HG02678 (cell line): ENCODE results near the gene PLEKHN1.
"Not testable (repeated sequence)": the region's sequence is repeated elsewhere in the genome, so short reads cannot be mapped to it uniquely, and the experiment has no call there.

Experiments used
- ATAC-seq: cut with Tn5 transposase; IDR thresholded peaks from one replicate; pipeline ENCODE4 v1.9.1; 2021; ENCODE audit warnings: mild to moderate bottlenecking, moderate library complexity; ENCODE audit not compliant: unreplicated experiment

Gene PLEKHN1

DNA sequence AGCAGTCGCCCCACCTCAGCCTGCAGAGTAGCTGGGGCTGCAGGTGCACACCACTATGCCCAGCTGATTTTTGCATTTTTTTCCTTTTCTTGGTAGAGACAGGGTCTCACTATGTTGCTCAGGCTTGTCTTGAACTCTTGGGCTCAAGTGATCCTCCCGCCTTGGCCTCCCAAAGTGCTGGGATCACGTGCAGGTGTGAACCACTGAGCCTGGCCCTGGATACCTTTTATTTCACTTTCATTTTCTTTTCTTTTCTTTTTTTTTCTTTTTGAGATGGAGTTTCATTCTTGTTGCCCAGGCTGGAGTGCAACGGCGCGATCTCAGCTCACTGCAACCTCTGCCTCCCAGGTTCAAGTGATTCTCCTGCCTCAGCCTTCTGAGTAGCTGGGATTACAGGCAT is 25.0 kb downstream of the PLEKHN1 start:
- not testable (repeated sequence) for ATAC-seq

- ATAC-seq, result no peak
These were observed 25.6 kb downstream of the PLEKHN1 start for GRCh38 chr1:991895-992294.

GRCh38 chr1:992362-992761 is 26.1 kb downstream of the PLEKHN1 start:
- no peak for ATAC-seq

DNA sequence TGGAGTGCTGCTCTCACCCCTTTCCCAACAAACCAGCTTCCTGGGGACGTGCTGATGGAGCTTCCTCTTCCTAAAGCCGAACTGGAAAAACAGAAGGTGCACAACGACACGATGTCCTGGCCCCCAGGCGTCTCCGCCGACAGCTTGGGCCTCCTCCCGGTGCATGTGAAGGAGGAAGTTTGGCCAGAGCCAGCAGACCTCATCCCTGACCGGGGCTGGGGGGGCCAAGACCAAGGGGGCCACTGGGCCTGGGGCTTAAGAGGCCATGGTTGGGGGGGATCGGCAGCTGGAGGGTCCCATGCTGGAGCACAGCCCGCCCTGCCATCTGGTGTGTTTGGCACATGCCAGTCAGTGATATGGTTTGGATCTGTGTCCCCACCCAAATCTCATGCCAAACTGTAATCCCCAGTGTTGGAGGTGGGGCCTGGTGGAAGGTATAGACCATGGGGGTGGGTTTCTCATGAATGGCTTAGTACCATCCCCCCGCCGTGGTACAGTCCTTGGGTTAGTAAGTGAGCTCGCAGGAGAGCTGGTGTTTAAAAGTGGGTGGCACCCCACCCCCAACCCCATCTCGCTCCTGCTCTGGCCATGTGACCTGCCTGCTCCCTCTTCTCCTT is 27.2 kb downstream of the PLEKHN1 start:
- no peak for ATAC-seq

DNA sequence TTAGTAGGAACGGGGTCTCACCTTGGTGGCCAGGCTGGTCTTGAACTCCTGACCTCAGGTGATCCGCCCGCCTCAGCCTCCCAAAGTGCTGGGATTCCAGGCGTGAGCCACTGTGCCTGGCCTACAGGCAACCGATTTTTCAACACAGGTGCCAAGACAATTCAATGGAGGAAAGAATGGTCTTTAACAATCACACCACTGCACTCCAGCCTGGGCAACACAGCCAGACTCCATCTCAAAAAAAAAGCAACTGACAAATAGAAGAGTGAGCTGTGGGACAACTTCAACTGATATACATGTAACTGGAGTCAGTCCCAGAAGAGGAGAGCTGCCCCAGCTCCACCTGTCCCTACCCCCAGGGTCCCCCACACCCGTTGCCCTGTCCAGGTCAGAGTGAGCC is 28.3 kb downstream of the PLEKHN1 start:
- not testable (repeated sequence) for ATAC-seq

DNA sequence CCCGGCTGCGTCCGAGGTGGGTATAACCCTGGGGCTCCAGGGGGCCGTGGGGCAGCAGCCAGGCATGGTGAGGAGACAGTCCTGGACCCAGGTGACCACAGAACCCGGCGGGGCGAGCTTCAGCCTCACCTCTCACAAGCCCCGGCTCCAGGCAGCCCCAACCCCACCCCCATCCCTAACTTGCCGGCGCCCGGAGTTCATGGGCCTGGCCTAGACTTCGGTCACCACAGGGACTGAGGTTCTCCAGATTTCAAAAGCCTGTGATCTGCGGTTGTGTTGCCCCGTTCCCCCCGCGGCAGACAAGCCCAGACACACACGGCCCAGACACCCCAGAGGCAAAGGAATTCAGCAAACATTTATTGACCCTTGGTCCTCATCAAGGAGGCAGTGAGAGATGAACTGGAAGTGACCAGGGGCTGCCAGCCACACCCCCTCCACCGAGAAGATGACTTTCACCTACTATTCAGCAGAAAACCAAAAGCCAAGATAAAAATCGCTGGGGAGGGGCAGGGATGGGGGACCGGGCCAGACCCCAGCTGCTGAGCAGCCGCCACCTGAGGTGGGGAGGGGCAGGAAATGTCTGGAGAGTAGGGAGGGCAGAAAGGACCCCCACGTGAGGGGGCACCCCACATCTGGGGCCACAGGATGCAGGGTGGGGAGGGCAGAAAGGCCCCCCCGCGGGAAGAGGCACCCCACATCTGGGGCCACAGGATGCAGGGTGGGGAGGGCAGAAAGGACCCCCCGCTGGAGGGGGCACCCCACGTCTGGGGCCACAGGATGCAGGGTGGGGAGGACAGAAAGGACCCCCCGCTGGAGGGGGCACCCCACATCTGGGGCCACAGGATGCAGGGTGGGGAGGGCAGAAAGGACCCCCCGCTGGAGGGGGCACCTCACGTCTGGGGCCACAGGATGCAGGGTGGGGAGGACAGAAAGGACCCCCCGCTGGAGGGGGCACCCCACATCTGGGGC is 29.7 kb downstream of the PLEKHN1 start:
- ATAC-seq, result no peak

GRCh38 chr1:996851-997712 is 30.8 kb downstream of the PLEKHN1 start:
- no peak for ATAC-seq

DNA sequence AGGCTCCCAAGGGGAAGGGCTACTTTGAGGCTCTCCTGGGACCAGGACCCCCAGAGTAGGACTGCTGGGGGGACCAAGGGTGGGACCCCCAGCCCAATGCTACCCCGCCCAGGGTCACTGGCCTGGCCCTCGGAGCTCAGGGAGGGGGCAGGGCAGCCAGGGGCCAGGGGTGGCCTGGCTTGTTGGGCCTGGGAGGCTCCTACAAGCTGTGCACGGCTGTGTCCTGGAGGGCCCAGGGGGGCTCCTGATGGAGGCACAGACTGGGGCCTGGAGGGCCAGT is 31.4 kb downstream of the PLEKHN1 start:
- ATAC-seq, result no peak

- no peak for ATAC-seq
These were observed 31.9 kb downstream of the PLEKHN1 start for GRCh38 chr1:997993-998744.

- no peak for ATAC-seq
These were observed 32.4 kb downstream of the PLEKHN1 start for GRCh38 chr1:998745-998994.

DNA sequence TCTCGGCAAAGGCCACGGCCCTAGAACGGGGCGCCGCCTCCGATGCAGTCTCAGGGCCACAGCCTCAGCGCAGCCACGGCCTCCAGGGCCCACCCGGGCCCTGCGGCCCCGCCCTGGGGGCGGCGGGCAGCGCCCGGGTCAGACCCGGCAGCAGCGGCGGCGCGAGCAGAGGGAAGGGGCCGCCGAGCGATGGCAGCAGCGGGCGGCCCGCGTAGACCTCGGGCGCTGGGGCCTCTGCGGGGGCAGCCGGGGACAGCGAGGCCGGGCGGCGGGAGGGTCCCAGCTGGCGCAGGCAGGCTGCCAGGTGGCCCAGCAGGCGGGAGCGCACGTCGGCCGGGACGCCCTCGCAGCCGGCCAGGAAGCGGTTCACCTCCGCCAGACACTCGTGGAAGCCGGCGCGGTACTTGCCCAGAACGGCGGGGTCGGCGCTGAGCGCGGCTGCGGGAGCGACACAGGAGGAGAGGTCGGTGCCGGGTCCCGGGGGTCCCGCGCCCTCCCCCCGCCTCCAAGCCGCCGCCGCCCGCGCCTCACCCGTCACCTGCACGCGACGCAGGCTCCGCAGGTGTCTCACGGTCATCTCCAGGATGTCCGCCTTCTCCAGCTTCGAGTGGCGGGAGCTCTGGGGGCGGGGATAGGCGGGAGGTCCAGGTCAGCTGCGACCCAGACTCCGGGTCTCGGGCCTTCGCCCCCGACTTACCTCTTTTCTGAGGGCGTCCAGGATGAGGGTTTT is 32.9 kb downstream of the PLEKHN1 start:
- ATAC-seq, result no peak

DNA sequence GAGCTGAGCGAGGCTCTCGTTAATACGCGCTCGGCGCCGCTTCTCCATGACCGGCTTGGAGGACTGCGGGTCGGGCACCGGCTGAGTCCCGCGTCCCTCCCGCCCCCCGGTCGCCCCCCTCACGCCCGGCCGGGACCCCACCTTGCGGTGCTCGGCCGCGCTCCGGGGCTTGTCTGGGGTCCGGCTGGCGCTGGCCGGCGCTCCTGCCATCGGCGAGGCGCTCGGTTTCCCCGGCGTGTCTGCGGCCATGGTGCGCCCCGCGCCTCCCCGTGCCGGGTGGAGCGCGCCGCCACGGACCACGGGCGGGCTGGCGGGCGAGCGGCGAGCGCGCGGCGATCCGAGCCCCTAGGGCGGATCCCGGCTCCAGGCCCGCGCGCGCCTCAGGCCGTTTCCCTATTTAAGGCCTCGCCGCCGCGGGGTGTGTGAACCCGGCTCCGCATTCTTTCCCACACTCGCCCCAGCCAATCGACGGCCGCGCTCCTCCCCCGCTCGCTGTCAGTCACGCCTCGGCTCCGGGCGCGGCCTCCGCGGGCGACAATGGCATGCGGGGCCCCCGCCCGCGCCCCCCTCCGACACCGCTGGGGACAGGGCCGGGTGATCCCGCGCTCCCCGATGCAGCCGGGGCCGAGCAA is 33.6 kb downstream of the PLEKHN1 start, which contains the start of gene HES4:
TSS of gene HES4 (minus strand) at position 373 of the 632 bp plus-strand sequence. CDS start at position 249, 124 bp downstream.
- ATAC-seq, result peak; percentile 54

DNA sequence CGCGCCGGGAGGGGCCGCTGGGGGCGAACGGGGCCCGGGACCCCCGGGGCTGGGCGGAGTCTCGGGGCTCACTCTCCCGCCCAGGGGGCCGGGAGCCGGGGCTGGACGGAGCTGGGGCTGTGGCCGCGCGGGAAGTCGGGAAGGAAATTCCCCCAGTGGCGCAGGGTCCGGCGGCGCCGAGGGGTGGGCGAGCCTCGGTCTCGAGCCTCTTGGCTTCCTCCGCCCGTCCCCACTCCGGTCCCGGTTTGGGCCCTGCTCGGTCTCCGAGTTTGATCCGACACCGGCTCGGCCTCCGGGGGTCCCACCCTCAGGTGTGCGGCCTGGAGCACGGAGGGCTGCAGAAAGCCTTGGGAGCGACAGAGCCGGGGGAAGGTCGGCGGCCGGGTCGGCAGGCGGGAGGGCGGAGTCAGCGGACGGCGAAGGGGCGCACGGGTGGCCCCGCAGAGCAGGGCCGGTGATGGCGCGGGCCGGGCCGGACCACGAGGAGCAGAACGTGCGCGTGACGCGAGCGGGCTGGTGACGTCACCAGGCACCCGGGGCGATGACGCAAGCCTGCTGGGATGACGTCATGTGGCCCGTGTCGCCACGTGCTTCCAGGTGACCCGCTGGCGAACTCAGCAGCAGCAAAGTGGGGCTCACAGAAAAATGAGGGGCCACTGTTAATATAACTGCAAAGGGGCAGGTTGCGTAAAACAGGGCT is 34.2 kb downstream of the PLEKHN1 start:
- peak; percentile 20 for ATAC-seq

GRCh38 chr1:1001057-1001783 is 34.9 kb downstream of the PLEKHN1 start:
- no peak for ATAC-seq

DNA sequence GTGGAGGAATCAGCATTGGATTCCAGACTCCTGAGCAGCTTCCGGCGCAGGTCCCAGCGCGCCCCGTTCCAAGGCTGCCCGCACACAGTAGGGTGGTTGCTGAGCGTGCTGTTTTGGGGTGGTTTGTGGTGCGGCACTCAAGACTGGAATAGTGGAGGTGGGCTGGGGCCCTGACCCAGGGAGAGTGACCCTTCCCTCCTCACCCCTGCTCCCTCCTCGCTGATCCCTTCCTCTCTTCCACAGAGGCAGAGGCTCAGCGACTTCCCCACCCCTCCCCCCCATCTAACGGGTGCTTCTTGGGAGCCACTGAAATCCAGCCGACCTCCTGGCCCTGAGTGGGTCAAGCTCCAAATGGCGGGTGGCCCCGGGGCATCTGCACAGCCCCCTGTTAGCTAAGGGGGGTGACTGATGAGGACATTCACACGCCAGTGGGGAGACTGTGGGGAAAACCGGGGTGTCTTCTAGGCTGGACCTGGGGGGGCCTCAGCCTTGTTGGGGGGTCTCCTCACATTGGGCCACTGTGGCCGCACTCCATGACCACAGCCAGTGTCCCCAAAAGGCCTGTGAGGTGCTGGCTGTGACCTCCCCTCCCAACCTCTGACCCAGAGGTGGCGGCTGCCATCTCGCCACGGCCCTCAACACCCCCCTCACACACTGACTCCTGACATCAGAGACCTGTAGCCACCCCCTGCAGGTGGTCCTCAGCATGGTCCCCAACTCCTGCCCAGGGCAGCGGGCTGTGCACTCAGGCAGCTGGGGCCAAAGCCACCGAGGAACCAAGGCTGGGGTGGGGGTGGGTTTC is 37.5 kb downstream of the PLEKHN1 start:
- ATAC-seq, result no peak

DNA sequence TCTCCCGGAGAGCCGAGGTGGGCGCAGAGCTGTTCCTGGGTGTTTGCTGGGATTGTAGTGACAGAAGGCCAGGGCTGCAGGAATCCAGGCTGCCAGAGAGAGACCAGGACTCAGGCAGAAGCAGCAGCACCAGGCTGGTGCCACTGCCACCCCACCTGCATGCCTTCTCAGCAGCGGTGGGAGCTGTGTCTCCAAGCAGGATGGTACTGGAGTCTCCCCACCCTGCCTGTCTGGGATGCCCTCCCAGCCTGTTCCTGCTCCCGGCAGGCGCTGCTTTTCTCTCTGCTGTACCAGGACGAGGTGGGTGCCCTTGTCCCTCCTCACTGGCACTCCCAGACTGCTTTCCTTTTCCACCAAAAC is 38.1 kb downstream of the PLEKHN1 start:
- no peak for ATAC-seq

DNA sequence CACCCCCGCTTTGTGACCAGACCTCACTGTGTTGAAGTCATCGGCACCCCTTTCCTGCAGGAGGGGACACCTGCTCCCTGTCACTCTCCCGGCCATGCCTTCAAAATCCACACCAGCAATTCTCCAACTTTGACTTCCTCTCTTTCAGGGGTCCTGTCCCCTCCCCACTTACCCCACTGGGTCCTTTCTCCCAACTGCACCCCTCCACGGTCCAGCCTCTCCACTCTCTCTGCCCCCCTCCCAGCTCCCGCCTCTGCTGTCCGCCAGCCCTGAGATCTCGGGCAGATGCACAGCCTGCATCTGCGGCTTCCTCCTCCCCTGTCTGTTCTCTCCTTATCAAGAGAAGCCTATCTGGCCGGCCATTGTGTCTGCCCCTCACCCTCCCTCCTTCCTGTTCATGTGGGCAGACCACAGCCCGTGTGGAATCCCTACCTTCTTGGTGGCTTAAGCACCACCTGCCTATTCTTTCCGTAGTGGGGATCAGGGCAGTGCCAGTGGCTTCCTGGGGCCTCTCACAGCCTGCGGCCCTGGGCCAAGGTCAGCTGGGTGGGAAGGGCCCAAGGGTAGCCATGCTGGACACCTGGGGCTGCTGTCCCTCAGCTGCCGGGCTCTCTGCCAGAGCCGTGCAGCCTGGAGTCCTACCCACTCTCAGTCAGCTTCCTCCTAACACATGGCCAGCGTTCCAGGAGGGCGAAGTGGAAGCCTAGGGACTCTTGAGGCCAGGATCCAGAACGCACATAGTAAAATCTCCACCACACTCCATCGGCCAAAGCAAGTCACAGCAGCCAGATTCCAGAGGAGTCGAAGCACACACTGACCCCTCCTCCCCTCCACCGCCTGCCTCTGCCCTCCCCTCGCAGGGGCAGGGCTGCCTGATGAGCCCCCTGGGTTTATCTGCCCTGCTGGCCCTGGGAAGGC is 38.8 kb downstream of the PLEKHN1 start:
- ATAC-seq, result no peak
